Measurements from ENCODE around the gene JAKMIP1. TPM values are rescaled to one million over a fixed set of nuclear protein-coding genes. Genes with fewer than 3 reads are reported as not detected.

Gene JAKMIP1
- total RNA-seq, 1 experiment from 2014 or later, result not detected

DNA sequence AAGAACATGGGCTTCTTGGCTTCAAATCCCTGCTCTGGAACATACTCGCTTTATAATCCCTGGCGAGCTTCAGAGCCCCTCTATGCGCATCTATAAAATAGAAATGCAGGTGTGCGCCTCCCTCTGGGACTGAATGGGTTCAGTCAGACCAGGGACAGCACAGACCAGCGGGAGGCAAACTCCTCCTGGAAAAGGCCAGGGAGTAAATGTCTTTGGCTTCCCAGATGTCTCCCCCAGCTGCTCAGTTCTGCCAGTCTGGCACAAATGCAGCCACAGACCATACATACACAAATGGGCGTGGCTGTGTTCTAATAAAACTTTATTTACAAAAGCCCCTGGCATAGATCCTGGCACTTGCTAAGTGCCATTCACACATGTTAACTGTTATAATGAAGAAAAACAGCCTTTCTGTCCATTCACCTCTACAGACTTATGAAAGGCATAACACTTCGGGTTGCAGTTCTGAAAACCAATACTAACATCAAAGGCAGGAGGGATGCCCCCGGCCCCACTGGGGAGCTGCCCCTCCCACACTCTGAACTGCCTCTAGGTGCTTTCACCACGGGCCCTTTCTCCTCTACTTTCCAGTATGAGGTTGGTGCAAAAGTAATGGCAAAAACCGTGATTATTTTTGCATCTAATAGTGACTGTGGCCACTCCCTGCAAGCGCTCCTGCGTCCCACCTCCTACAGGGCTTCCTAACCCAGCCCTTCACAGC, 4.6 kb downstream of the JAKMIP1 start:
- H3K9me3 Mint-ChIP-seq (ENCODE audit: low read depth, unreplicated experiment), result no peaks in the 10 kb centered on the region
- TF ChIP-seq, protein P1, sequence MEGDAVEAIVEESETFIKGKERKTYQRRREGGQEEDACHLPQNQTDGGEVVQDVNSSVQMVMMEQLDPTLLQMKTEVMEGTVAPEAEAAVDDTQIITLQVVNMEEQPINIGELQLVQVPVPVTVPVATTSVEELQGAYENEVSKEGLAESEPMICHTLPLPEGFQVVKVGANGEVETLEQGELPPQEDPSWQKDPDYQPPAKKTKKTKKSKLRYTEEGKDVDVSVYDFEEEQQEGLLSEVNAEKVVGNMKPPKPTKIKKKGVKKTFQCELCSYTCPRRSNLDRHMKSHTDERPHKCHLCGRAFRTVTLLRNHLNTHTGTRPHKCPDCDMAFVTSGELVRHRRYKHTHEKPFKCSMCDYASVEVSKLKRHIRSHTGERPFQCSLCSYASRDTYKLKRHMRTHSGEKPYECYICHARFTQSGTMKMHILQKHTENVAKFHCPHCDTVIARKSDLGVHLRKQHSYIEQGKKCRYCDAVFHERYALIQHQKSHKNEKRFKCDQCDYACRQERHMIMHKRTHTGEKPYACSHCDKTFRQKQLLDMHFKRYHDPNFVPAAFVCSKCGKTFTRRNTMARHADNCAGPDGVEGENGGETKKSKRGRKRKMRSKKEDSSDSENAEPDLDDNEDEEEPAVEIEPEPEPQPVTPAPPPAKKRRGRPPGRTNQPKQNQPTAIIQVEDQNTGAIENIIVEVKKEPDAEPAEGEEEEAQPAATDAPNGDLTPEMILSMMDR (IDR thresholded peaks at IDR 0.05; ENCODE audit: unreplicated experiment), result no peak
- CTCF ChIA-PET, result no interaction called here
- no peak overlapping the region for H3K27ac Mint-ChIP-seq (ENCODE audit: unreplicated experiment)
- intact Hi-C loops (cut with micrococcal nuclease; ENCODE audit: unreplicated experiment), result no loop called here
- no peak overlapping the region for H3K4me3 Mint-ChIP-seq (ENCODE audit: low read depth, unreplicated experiment)
- H3K36me3 Mint-ChIP-seq (ENCODE audit: insufficient read depth, unreplicated experiment), result peaks cover 6% of the 10 kb centered on the region
- BruUV-seq (replicated peaks), result no TSS peak
- peaks cover 66% of the 10 kb centered on the region for H3K27me3 Mint-ChIP-seq (ENCODE audit: unreplicated experiment)
- H3K4me1 Mint-ChIP-seq (ENCODE audit: low read depth, unreplicated experiment), result no peaks in the 10 kb centered on the region
- DNase-seq, result no peak

DNA sequence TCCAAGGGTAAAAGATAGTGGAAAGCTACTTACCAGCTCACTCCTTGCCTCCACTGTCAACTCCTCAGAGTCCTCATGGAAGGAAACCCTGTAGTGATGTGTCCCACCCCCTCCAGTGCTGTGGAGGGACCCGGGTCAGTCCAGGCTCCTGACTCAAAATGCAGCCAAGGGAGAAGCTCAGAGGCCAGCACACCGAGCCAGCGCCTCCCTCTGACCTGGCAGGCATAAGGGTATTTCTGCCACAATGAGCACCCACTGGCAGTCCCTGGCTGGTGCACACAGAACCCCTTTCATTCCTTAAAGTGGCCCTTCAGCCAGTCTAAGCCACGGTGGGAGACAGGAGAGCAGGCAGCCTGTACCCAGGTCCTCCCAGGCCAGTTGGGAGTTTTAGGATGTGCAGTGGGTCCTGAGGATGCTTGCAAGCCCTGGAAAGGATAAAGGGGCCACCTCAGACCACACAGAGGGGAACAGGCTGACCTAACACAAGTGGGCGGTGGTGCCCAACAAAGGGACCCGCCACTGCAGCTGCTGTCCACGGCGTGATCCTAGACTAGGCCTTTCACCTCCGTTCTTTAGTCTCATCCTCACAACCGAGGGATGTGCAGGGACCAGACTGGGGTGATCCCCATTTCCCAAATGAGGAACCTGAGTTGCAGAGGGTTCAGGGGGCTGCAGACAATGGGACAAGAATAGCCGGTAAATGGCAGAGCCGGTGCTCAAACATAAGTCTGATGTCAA, 5.7 kb downstream of the JAKMIP1 start:
- Mint-ChIP-seq H3K4me3 (ENCODE audit: low read depth, unreplicated experiment) (no peak overlapping the region), H3K27ac (ENCODE audit: unreplicated experiment) (no peak overlapping the region), H3K36me3 (ENCODE audit: insufficient read depth, unreplicated experiment) (no peaks in the 10 kb centered on the region), H3K27me3 (ENCODE audit: unreplicated experiment) (peaks cover 74% of the 10 kb centered on the region), H3K4me1 (ENCODE audit: low read depth, unreplicated experiment) (no peaks in the 10 kb centered on the region), H3K9me3 (ENCODE audit: low read depth, unreplicated experiment) (no peaks in the 10 kb centered on the region)
- no peak for DNase-seq
- no TSS peak for BruUV-seq (replicated peaks)
- TF ChIP-seq, protein P1 (IDR thresholded peaks at IDR 0.05; ENCODE audit: unreplicated experiment), result no peak
- intact Hi-C loops (cut with micrococcal nuclease; ENCODE audit: unreplicated experiment), result no loop called here
- CTCF ChIA-PET, result no interaction called here

DNA sequence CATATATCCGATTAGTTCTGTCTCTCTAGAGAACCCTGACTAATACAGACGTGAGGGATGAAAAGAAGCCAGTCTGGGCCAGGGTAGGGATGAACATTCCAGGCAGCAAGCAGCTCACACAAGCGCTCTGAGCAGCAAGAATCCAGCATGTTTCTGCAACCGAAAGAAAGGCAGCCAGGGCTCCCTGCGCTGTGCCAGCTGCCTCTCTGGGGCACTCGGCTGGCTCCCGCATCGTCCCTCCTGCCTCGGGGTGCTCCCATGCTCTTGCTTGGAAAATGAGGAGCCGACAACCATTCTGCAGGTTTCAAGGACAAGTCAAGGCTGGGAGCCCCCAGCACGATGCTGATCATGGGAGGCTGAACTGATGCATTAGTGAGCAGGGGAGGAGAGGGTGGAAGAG, 7.0 kb downstream of the JAKMIP1 start:
- Mint-ChIP-seq H3K36me3 (ENCODE audit: insufficient read depth, unreplicated experiment) (no peaks in the 10 kb centered on the region), H3K27ac (ENCODE audit: unreplicated experiment) (no peak overlapping the region), H3K27me3 (ENCODE audit: unreplicated experiment) (peaks cover 74% of the 10 kb centered on the region), H3K4me1 (ENCODE audit: low read depth, unreplicated experiment) (no peaks in the 10 kb centered on the region), H3K4me3 (ENCODE audit: low read depth, unreplicated experiment) (no peak overlapping the region), H3K9me3 (ENCODE audit: low read depth, unreplicated experiment) (no peaks in the 10 kb centered on the region)
- TF ChIP-seq, protein P1 (IDR thresholded peaks at IDR 0.05; ENCODE audit: unreplicated experiment), result no peak
- BruUV-seq (replicated peaks), result no TSS peak
- DNase-seq, result no peak
- intact Hi-C loops (cut with micrococcal nuclease; ENCODE audit: unreplicated experiment), result no loop called here
- CTCF ChIA-PET, result no interaction called here

DNA sequence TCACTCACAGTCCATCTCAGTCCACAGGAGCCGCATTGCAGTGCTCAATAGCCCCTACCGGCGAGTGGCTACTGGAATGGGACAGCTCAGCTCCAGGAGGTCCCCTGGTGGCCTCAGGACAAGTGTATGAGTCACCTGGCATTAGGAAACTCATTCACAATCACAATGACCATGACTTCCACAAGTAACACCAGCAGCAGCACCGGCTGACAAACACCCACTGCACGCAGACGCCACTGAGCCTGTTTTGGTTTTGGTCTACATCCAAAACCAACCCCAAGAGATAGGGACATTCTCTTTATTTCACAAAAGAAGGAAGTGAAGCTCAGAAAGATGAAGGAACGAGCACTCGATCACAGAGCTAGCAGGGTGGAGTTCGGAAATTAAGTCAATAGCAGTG, 8.1 kb downstream of the JAKMIP1 start:
- TF ChIP-seq, protein P1 (IDR thresholded peaks at IDR 0.05; ENCODE audit: unreplicated experiment), result no peak
- H3K36me3 Mint-ChIP-seq (ENCODE audit: insufficient read depth, unreplicated experiment), result no peaks in the 10 kb centered on the region
- H3K9me3 Mint-ChIP-seq (ENCODE audit: low read depth, unreplicated experiment), result no peaks in the 10 kb centered on the region
- H3K4me3 Mint-ChIP-seq (ENCODE audit: low read depth, unreplicated experiment), result no peak overlapping the region
- no peak overlapping the region for H3K27ac Mint-ChIP-seq (ENCODE audit: unreplicated experiment)
- intact Hi-C loops (cut with micrococcal nuclease; ENCODE audit: unreplicated experiment), result no loop called here
- BruUV-seq (replicated peaks), result no TSS peak
- no peaks in the 10 kb centered on the region for H3K4me1 Mint-ChIP-seq (ENCODE audit: low read depth, unreplicated experiment)
- H3K27me3 Mint-ChIP-seq (ENCODE audit: unreplicated experiment), result peaks cover 74% of the 10 kb centered on the region
- DNase-seq, result peak; percentile 17
- CTCF ChIA-PET, result no interaction called here

All from Calu3 (cell line).